NT2/D1 (cell line): Measurements from ENCODE around the gene PKNOX2.

Experiments
- DNase-seq: peaks from one replicate; pipeline ENCODE4 v3.0.0-alpha.2; 2011; ENCODE audit warnings: low read depth, low spot score
- H3K27me3 ChIP-seq: 2 replicates; pipeline ENCODE4 v1.6.0; 2011; ENCODE audit warnings: mild to moderate bottlenecking; ENCODE audit not compliant: insufficient read length, insufficient read depth
- H3K36me3 ChIP-seq: 2 replicates; pipeline ENCODE4 v1.6.1; 2011; ENCODE audit warnings: mild to moderate bottlenecking, low read length, mixed read lengths; ENCODE audit not compliant: insufficient read depth, insufficient read length
- H3K4me1 ChIP-seq: 2 replicates; pipeline ENCODE4 v1.5.1; 2011; ENCODE audit not compliant: insufficient read depth, insufficient read length
- H3K4me3 ChIP-seq: 2 replicates; pipeline ENCODE4 v1.5.1; 2011; ENCODE audit warnings: low read depth; ENCODE audit not compliant: insufficient read length
- H3K9ac ChIP-seq: 2 replicates; pipeline ENCODE4 v1.6.0; 2011; ENCODE audit warnings: low read depth; ENCODE audit not compliant: insufficient read length
- H3K9me3 ChIP-seq: 2 replicates; pipeline ENCODE4 v1.5.1; 2011; ENCODE audit warnings: mild to moderate bottlenecking, low read length; ENCODE audit not compliant: insufficient read depth
- SUZ12 ChIP-seq: IDR thresholded peaks from 2 replicates; pipeline ENCODE4 v1.6.1; 2011; ENCODE audit not compliant: insufficient read length, insufficient read depth; ENCODE audit errors: extremely low read depth
- YY1 ChIP-seq: IDR thresholded peaks from 2 replicates; pipeline ENCODE4 v1.6.1; 2011; ENCODE audit not compliant: insufficient read length, insufficient read depth
- ZNF274 ChIP-seq: IDR thresholded peaks from 2 replicates; pipeline ENCODE4 v1.6.1; 2011; ENCODE audit warnings: mild to moderate bottlenecking, low read depth, low read length

PKNOX2 gene

GRCh38 chr11:125167292-125167953, 2.9 kb downstream of the PKNOX2 start:
- Histone ChIP-seq H3K36me3 (peaks cover 2% of the 10 kb centered on the region), H3K9ac (peak overlapping the region; percentile 91), H3K4me1 (peaks cover 3% of the 10 kb centered on the region), H3K9me3 (no peaks in the 10 kb centered on the region), H3K4me3 (peak overlapping the region; percentile 63), H3K27me3 (peaks cover 11% of the 10 kb centered on the region)
- TF ChIP-seq YY1 (no peak), ZNF274 (no peak), SUZ12 (no peak)
- peak; percentile 28 for DNase-seq

- Histone ChIP-seq H3K9me3 (no peaks in the 10 kb centered on the region), H3K36me3 (peaks cover 4% of the 10 kb centered on the region), H3K9ac (no peak overlapping the region), H3K4me3 (no peak overlapping the region), H3K4me1 (peaks cover under 1% of the 10 kb centered on the region), H3K27me3 (peaks cover 11% of the 10 kb centered on the region)
- no peak for DNase-seq
- TF ChIP-seq ZNF274 (no peak), SUZ12 (no peak), YY1 (no peak)
Observed at GRCh38 chr11:125167954-125168835, 3.6 kb downstream of the PKNOX2 start.

GRCh38 chr11:125168918-125169456, 4.4 kb downstream of the PKNOX2 start:
- no peak for DNase-seq
- peak overlapping the region; percentile 33 for H3K9ac ChIP-seq
- H3K4me1 ChIP-seq: no peaks in the 10 kb centered on the region
- no peaks in the 10 kb centered on the region for H3K9me3 ChIP-seq
- peaks cover 6% of the 10 kb centered on the region for H3K36me3 ChIP-seq
- peaks cover 11% of the 10 kb centered on the region for H3K27me3 ChIP-seq
- H3K4me3 ChIP-seq: no peak overlapping the region
- no peak for TF ChIP-seq SUZ12
- no peak for TF ChIP-seq YY1
- no peak for TF ChIP-seq ZNF274

GRCh38 chr11:125170001-125170509, 5.5 kb downstream of the PKNOX2 start:
- TF ChIP-seq ZNF274: no peak
- TF ChIP-seq SUZ12: no peak
- TF ChIP-seq YY1: no peak
- Histone ChIP-seq H3K9ac (no peak overlapping the region), H3K27me3 (peaks cover 11% of the 10 kb centered on the region), H3K9me3 (no peaks in the 10 kb centered on the region), H3K36me3 (peaks cover 8% of the 10 kb centered on the region), H3K4me1 (no peaks in the 10 kb centered on the region), H3K4me3 (no peak overlapping the region)
- DNase-seq: no peak

DNA sequence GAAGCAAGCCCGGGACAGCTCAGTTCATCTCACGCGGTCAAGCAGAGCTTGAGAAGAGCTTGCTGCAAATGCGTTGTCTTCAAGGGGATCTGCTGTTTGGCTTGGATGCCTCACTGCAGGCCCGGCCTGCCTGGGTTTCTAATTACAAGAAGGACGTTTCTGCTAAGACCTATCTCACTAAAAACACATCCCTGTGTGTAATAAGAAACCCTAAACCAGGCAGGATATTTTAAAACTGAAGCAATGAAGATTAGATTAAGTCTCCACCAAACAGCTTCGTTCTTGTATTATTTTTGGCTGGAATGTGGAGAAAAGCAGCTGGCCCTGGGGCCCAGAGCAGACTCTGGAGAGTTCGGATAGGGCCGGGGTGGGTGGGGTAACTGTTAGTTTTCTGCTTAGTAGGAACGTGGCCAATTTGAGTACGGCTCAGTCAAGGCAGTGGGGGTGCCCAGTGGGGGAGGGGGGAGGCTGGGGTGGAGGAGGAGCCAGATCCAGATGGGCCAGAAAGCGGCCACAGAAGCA, 6.0 kb downstream of the PKNOX2 start:
- Histone ChIP-seq H3K9me3 (no peaks in the 10 kb centered on the region), H3K4me3 (no peak overlapping the region), H3K27me3 (peaks cover 11% of the 10 kb centered on the region), H3K4me1 (no peaks in the 10 kb centered on the region), H3K9ac (no peak overlapping the region), H3K36me3 (peaks cover 8% of the 10 kb centered on the region)
- no peak for DNase-seq
- TF ChIP-seq SUZ12 (no peak), ZNF274 (no peak), YY1 (no peak)

DNA sequence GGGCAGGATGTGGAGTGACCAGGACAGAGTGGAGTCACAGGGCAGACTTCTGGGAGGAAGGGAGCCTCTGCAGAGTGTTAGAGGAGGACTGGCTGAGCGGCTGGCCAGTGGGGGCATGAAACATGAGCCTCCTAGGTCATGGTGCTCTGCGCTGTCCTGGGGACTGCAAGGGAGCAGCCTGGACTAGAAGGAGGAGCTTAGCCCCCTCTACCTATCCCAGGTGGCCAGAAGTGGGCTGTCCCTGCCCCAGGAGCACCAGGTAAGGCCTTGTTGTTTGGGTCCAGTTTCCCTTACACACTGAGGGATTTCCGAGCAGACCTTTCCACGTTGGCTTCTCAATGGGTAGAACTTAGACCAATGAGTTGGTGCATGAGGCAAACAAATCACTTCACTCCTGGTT, 7.4 kb downstream of the PKNOX2 start:
- DNase-seq: no peak
- H3K4me3 ChIP-seq: no peak overlapping the region
- no peak overlapping the region for H3K9ac ChIP-seq
- H3K27me3 ChIP-seq: no peaks in the 10 kb centered on the region
- H3K9me3 ChIP-seq: no peaks in the 10 kb centered on the region
- no peak for TF ChIP-seq SUZ12
- no peak for TF ChIP-seq ZNF274
- TF ChIP-seq YY1: no peak
- peaks cover 4% of the 10 kb centered on the region for H3K4me1 ChIP-seq
- H3K36me3 ChIP-seq: peaks cover 8% of the 10 kb centered on the region

DNA sequence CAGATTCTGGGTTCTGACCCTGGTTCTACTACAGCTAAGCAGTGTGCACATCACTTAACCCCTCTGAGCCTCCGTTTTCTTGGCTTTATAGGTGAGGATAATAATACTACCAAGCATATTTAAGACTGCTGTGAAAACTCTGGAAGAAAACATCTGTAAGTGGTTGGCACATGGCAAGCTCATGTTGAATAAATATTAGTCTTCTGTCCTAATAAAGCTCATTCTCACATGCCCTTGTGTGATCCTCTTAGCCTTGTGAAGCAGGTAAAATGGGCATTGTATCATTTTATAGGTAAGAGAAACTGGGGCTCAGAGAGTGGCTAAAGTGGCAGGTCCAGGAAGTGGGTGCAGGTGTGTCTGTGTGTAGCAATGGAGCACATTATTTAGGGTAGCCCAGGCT, 8.5 kb downstream of the PKNOX2 start:
- no peak for DNase-seq
- Histone ChIP-seq H3K27me3 (no peaks in the 10 kb centered on the region), H3K36me3 (peaks cover 8% of the 10 kb centered on the region), H3K4me1 (peaks cover 6% of the 10 kb centered on the region), H3K9ac (no peak overlapping the region), H3K4me3 (no peak overlapping the region), H3K9me3 (no peaks in the 10 kb centered on the region)
- TF ChIP-seq YY1 (no peak), ZNF274 (no peak), SUZ12 (no peak)
